Neural progenitor cell (in vitro differentiated cells): ENCODE measurements around the gene EVI5L. TPM values are rescaled to one million over a fixed set of nuclear protein-coding genes. Genes with fewer than 3 reads are reported as not detected.

ENCODE experiments used
- DNase-seq: peaks from one replicate; pipeline ENCODE4 v3.0.0-alpha.2; 2016; ENCODE audit warnings: low spot score
- H2AFZ ChIP-seq: fragments of 200-600 bp; sonication (generic); replicated peaks from 2 replicates; pipeline ENCODE4 v1.6.1; 2016; ENCODE audit warnings: antibody characterized with exemption
- H3F3A ChIP-seq: fragments of 200-600 bp; sonication (generic); 2 replicates; pipeline ENCODE4 v1.6.1; 2016; ENCODE audit warnings: antibody characterized with exemption, low read depth
- H3K27ac ChIP-seq: fragments of 200-600 bp; sonication (generic); 2 replicates; pipeline ENCODE4 v1.5.1; 2016; ENCODE audit warnings: mild to moderate bottlenecking
- H3K27me3 ChIP-seq: fragments of 200-600 bp; sonication (generic); 2 replicates; pipeline ENCODE4 v1.6.1; 2016; ENCODE audit warnings: mild to moderate bottlenecking, moderate library complexity
- H3K36me3 ChIP-seq: fragments of 200-600 bp; sonication (generic); 2 replicates; pipeline ENCODE4 v1.5.1; 2016
- H3K4me1 ChIP-seq: fragments of 200-600 bp; sonication (generic); 2 replicates; pipeline ENCODE4 v1.6.1; 2016; ENCODE audit warnings: mixed run types
- H3K4me2 ChIP-seq: fragments of 200-600 bp; sonication (generic); 2 replicates; pipeline ENCODE4 v1.6.1; 2016
- H3K4me3 ChIP-seq: fragments of 200-600 bp; sonication (generic); 2 replicates; pipeline ENCODE4 v1.5.1; 2016
- H3K79me2 ChIP-seq: fragments of 200-600 bp; sonication (generic); 2 replicates; pipeline ENCODE4 v1.6.1; 2016; ENCODE audit warnings: low read depth
- H3K9ac ChIP-seq: fragments of 200-600 bp; sonication (generic); 2 replicates; pipeline ENCODE4 v1.6.1; 2016
- H3K9me3 ChIP-seq: fragments of 200-600 bp; sonication (generic); 2 replicates; pipeline ENCODE4 v1.5.1; 2016; ENCODE audit warnings: low read depth
- H4K20me1 ChIP-seq: fragments of 200-600 bp; sonication (generic); 2 replicates; pipeline ENCODE4 v1.6.1; 2016; ENCODE audit warnings: low read depth
- H3K27ac Mint-ChIP-seq: 3 replicates; pipeline ENCODE4 v1.8.0; 2021; ENCODE audit warnings: mixed read lengths
- H3K27me3 Mint-ChIP-seq: 2 replicates; pipeline ENCODE4 v1.8.0; 2022; ENCODE audit warnings: low read depth, mild to moderate bottlenecking, inconsistent platforms, moderate library complexity, mixed read lengths; ENCODE audit not compliant: insufficient read depth
- H3K36me3 Mint-ChIP-seq: 3 replicates; pipeline ENCODE4 v1.8.0; 2021; ENCODE audit warnings: mixed read lengths
- H3K4me1 Mint-ChIP-seq: 3 replicates; pipeline ENCODE4 v1.8.0; 2021; ENCODE audit warnings: mixed read lengths
- H3K4me3 Mint-ChIP-seq: 3 replicates; pipeline ENCODE4 v1.8.0; 2021; ENCODE audit warnings: mild to moderate bottlenecking, moderate library complexity, mixed read lengths
- H3K9me3 Mint-ChIP-seq: 3 replicates; pipeline ENCODE4 v1.8.0; 2020; ENCODE audit warnings: mixed read lengths
- EZH2 ChIP-seq: fragments of 200-600 bp; sonication (generic); IDR thresholded peaks from 2 replicates; pipeline ENCODE4 v1.6.1; 2017; ENCODE audit warnings: antibody characterized with exemption, mild to moderate bottlenecking, moderate library complexity
- EZH2phosphoT487 ChIP-seq: fragments of 200-600 bp; sonication (generic); IDR thresholded peaks from 2 replicates; pipeline ENCODE4 v1.6.1; 2017; ENCODE audit warnings: antibody characterized with exemption
- total RNA-seq: library from RNA; depleted of rRNA; stranded (reverse); fragments of >200 nt; gene quantifications from 2 replicates; pipeline ENCODE4 v1.2.3, GENCODE V29; 2015; ENCODE audit warnings: low replicate concordance
- TF ChIP-seq, protein P1 (sequence below): fragments of 200-600 bp; sonication (generic); IDR thresholded peaks from 2 replicates; pipeline ENCODE4 v1.5.1; 2017; ENCODE audit warnings: antibody characterized with exemption, mild to moderate bottlenecking

The EVI5L gene
- total RNA-seq, 1 donor from 2014 or later, result 4.1 TPM

DNA sequence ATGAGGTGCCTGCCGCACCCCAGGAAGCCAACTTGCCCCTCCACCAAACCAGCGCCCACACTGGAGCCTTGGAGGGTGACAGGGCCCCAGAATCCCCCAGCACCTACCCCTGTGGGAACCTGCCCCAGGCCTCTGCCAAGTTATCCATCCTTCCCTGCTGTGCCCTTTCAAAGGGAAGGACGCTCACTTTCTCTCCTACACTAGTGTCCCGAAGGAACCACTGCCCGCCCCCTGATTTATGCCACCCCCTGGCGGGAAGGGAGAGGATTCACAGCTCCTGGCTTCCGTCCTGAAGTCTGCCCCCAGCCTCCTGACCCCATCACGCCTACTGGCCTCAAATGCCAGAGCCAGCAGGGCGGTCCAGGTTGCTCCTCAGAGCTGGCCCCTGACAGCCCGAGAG is 1.4 kb downstream of the EVI5L start:
- Histone ChIP-seq H3K4me3 (no peak overlapping the region), H4K20me1 (peaks cover 5% of the 10 kb centered on the region), H3F3A (no peaks in the 10 kb centered on the region), H3K4me1 (no peaks in the 10 kb centered on the region), H2AFZ (no peak overlapping the region), H3K9ac (no peak overlapping the region), H3K36me3 (no peaks in the 10 kb centered on the region), H3K4me2 (peak overlapping the region; percentile 2), H3K27me3 (peaks cover 27% of the 10 kb centered on the region), H3K27ac (no peak overlapping the region), H3K9me3 (no peaks in the 10 kb centered on the region), H3K79me2 (no peaks in the 10 kb centered on the region)
- Mint-ChIP-seq H3K9me3 (no peaks in the 10 kb centered on the region), H3K27ac (no peak overlapping the region), H3K27me3 (peaks cover 11% of the 10 kb centered on the region), H3K36me3 (no peaks in the 10 kb centered on the region), H3K4me1 (peaks cover 18% of the 10 kb centered on the region), H3K4me3 (peak overlapping the region; percentile 87)
- TF ChIP-seq, protein P1, sequence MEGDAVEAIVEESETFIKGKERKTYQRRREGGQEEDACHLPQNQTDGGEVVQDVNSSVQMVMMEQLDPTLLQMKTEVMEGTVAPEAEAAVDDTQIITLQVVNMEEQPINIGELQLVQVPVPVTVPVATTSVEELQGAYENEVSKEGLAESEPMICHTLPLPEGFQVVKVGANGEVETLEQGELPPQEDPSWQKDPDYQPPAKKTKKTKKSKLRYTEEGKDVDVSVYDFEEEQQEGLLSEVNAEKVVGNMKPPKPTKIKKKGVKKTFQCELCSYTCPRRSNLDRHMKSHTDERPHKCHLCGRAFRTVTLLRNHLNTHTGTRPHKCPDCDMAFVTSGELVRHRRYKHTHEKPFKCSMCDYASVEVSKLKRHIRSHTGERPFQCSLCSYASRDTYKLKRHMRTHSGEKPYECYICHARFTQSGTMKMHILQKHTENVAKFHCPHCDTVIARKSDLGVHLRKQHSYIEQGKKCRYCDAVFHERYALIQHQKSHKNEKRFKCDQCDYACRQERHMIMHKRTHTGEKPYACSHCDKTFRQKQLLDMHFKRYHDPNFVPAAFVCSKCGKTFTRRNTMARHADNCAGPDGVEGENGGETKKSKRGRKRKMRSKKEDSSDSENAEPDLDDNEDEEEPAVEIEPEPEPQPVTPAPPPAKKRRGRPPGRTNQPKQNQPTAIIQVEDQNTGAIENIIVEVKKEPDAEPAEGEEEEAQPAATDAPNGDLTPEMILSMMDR, result peak; percentile 50
- TF ChIP-seq EZH2phosphoT487, result no peak
- DNase-seq, result peak; percentile 79

DNA sequence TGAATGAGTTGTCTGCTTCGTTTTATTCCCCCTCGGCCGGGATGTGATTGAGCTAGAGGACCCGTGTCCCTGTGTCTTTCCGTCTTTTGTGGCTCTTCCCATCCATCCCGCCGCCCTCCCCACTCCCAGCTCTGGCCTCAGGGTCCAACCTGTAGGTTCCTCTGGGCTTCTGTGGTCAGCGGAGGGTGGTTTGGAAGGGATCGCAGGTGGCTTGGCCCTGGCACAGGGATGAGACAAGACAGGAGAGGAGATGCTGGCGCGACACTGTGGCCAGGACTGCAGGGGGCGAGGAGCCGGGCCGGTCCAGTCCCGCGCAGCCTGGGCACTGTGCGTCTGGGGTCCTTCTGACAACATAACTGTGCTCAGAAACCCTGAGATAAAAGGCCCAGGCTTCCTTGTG is 2.0 kb downstream of the EVI5L start:
- Histone ChIP-seq H4K20me1 (peaks cover 5% of the 10 kb centered on the region), H3K4me2 (peak overlapping the region; percentile 2), H3F3A (no peaks in the 10 kb centered on the region), H3K27ac (no peak overlapping the region), H3K9ac (no peak overlapping the region), H3K9me3 (no peaks in the 10 kb centered on the region), H3K27me3 (peaks cover 21% of the 10 kb centered on the region), H3K4me1 (no peaks in the 10 kb centered on the region), H3K79me2 (no peaks in the 10 kb centered on the region), H3K4me3 (no peak overlapping the region), H3K36me3 (no peaks in the 10 kb centered on the region), H2AFZ (no peak overlapping the region)
- Mint-ChIP-seq H3K4me1 (peaks cover 18% of the 10 kb centered on the region), H3K27ac (no peak overlapping the region), H3K9me3 (no peaks in the 10 kb centered on the region), H3K27me3 (peaks cover 10% of the 10 kb centered on the region), H3K36me3 (no peaks in the 10 kb centered on the region), H3K4me3 (peak overlapping the region; percentile 87)
- TF ChIP-seq, protein P1, result no peak
- TF ChIP-seq EZH2phosphoT487 (no peak), EZH2 (no peak)
- no peak for DNase-seq

DNA sequence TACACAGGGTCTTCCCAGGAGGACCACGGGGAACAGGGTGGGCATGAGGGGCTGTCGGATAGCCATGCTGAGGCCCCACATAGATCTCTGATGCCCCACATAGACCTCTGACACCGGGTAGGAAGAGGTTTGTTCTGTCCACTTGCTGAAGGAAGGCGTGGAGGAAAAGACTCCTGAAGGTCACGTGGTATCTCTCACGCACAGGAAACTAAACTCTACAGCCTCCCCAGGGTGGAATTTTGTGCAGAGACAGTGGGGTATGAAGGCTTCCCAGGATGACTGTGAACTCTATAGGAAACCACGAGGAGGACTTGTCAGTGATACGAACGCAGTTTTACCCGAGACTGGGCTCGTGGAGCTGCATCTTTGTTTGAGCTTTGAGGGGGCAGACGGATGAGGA is 2.8 kb downstream of the EVI5L start:
- Histone ChIP-seq H3K36me3 (no peaks in the 10 kb centered on the region), H4K20me1 (peaks cover 5% of the 10 kb centered on the region), H3K4me1 (no peaks in the 10 kb centered on the region), H3K27ac (no peak overlapping the region), H3K4me2 (no peak overlapping the region), H3K9ac (no peak overlapping the region), H2AFZ (no peak overlapping the region), H3K4me3 (no peak overlapping the region), H3K27me3 (peaks cover 14% of the 10 kb centered on the region), H3K9me3 (no peaks in the 10 kb centered on the region), H3F3A (no peaks in the 10 kb centered on the region), H3K79me2 (no peaks in the 10 kb centered on the region)
- Mint-ChIP-seq H3K9me3 (no peaks in the 10 kb centered on the region), H3K4me3 (peak overlapping the region; percentile 87), H3K4me1 (peaks cover 18% of the 10 kb centered on the region), H3K27ac (no peak overlapping the region), H3K36me3 (no peaks in the 10 kb centered on the region), H3K27me3 (peaks cover 10% of the 10 kb centered on the region)
- no peak for DNase-seq
- TF ChIP-seq, protein P1, result no peak
